ENCODE data around the gene MCC. TPM values are rescaled to one million over a fixed set of nuclear protein-coding genes. Genes with fewer than 3 reads are reported as not detected.
A peak's percentile ranks its signal among the peaks of the same experiment; 100 is the strongest.

Gene MCC
- total RNA-seq, 3 donors from 2014 or later: 24.3 to 46.5 (median 29.4) TPM

DNA sequence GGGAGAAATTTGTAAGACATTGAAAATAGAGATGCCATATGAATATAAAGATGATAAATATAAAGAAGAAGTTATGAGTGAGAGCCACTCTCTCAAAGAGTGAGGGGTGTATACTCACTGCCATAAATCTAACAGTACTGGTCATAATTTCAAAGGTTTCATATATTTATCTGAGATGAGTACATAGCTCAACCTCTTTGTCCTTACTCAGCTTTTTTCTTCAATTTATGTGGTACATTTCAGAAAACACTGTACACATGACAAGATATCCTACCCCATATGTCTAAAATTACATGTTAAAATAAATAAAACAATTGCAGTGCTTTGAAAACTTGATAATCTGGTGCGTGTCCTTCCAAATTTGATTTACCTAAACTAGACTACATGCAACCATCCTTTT lies 5.2 kb upstream of the MCC start:
- H3K36me3 ChIP-seq: no peaks in the 10 kb centered on the region
- TF ChIP-seq POLR2A (IDR thresholded peaks at IDR 0.05) (no peak), CTCF (IDR thresholded peaks at IDR 0.05) (no peak), POLR2AphosphoS5 (IDR thresholded peaks at IDR 0.05) (no peak)
- peaks cover 0 to 10% of the 10 kb centered on the region in 2 donors for H3K9me3 ChIP-seq
- no peak for DNase-seq (ENCODE audit: low spot score in 2 of 2)
- no peaks in the 10 kb centered on the region for H3K4me1 ChIP-seq
- H3K27me3 ChIP-seq: no peaks in the 10 kb centered on the region
- no peak overlapping the region for H3K4me3 ChIP-seq
- no peak overlapping the region for H3K27ac ChIP-seq
- intact Hi-C loops (cut with DNase I; ENCODE audit: low total_unique reads): no loop called here

- no peaks in the 10 kb centered on the region for H3K36me3 ChIP-seq
- H3K9me3 ChIP-seq: peaks cover 0 to 10% of the 10 kb centered on the region in 2 donors
- no peak for DNase-seq (ENCODE audit: low spot score in 2 of 2)
- H3K27me3 ChIP-seq: no peaks in the 10 kb centered on the region
- no peak overlapping the region for H3K27ac ChIP-seq
- H3K4me1 ChIP-seq: no peaks in the 10 kb centered on the region
- intact Hi-C loops (cut with DNase I; ENCODE audit: low total_unique reads): no loop called here
- TF ChIP-seq CTCF (IDR thresholded peaks at IDR 0.05) (no peak), POLR2AphosphoS5 (IDR thresholded peaks at IDR 0.05) (no peak), POLR2A (IDR thresholded peaks at IDR 0.05) (no peak)
- H3K4me3 ChIP-seq: no peak overlapping the region
Measured at GRCh38 chr5:113491022-113491421, 2.8 kb upstream of the MCC start.

DNA sequence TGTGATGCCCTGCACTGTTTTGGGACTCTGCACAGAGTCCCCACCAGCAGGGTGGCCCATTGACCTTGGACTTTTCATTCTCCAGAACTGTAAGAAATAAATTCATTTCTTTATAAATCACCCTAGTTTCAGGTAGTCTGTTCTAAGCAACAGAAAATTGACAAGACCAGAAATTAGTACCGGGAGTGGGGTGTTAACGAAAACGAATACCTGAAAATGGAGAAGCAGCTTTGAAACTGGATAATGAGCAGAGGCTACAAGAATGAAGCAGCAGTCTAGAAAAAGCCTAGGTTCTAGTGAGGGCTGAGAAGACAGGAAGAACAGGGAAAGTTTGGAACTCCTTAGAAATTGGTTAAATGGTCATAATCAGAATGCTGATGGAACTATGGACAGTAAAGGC lies 2.1 kb upstream of the MCC start:
- no peaks in the 10 kb centered on the region for H3K4me1 ChIP-seq
- no peak overlapping the region for H3K4me3 ChIP-seq
- TF ChIP-seq POLR2A (IDR thresholded peaks at IDR 0.05): no peak
- no peak for TF ChIP-seq POLR2AphosphoS5 (IDR thresholded peaks at IDR 0.05)
- TF ChIP-seq CTCF (IDR thresholded peaks at IDR 0.05): no peak
- intact Hi-C loops (cut with DNase I; ENCODE audit: low total_unique reads): no loop called here
- H3K9me3 ChIP-seq: peaks cover 0 to 10% of the 10 kb centered on the region in 2 donors
- no peaks in the 10 kb centered on the region for H3K36me3 ChIP-seq
- no peak overlapping the region for H3K27ac ChIP-seq
- DNase-seq (ENCODE audit: low spot score in 2 of 2): no peak
- H3K27me3 ChIP-seq: no peaks in the 10 kb centered on the region

DNA sequence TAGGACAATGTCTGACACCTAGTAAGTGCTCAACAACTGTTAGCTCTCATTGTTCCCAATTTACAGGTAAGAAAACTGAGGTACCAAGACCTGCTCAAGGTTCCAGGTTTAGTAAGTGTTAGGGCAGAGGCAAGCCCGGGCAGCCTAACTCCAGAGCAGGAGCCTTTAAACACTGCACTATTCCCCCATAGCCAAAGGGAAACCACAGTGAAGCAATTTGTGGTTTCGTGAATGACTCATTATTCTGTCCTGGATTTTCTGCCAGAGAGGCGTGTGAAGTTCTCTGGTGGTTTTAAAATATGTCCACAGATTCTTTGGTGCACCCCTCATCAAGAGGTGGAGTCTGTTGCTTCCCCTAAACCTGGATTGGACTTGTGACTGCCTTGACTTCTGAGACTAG lies 1.0 kb upstream of the MCC start:
- intact Hi-C loops (cut with DNase I; ENCODE audit: low total_unique reads): no loop called here
- TF ChIP-seq POLR2AphosphoS5 (IDR thresholded peaks at IDR 0.05) (peak in 2 of 3 donors; percentile 26 to 69), POLR2A (IDR thresholded peaks at IDR 0.05) (no peak)
- peak in 1 of 2 donors; percentile 82 for DNase-seq (ENCODE audit: low spot score in 2 of 2)
- Histone ChIP-seq H3K4me3 (peak overlapping the region; percentile 53 to 82 (median 74)), H3K36me3 (no peaks in the 10 kb centered on the region), H3K9me3 (peaks cover 0 to 10% of the 10 kb centered on the region in 2 donors), H3K4me1 (no peaks in the 10 kb centered on the region), H3K27me3 (no peaks in the 10 kb centered on the region), H3K27ac (peak overlapping the region; percentile 86 to 87)

DNA sequence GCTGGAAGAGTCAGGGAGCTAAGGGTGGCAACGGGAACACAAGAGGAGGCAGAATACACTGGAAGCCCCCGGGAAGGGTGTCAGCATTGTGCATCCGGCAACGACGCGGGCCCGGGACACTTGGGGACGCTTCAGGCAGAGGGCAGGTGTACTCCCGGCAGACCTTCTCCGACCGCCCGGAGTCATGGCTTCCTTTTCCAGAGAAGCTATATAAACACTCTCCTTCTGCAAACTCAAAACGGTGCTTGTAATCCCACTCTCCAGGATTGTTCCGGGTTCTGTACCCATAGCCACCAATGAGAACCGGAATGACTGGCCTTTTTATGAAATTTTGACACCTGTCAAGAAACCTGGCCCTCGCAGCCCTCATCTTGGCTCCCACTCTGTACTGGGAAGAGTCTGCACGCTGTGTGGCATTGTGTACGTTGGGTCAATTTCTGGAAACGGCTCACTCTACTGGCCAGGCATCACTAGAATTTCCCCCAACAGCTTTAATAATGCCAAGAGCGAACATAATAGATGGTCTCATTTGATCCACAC lies 462 bp upstream of the MCC start:
- DNase-seq (ENCODE audit: low spot score in 2 of 2): no peak
- Histone ChIP-seq H3K4me1 (no peaks in the 10 kb centered on the region), H3K4me3 (peak overlapping the region; percentile 53 to 82 (median 74)), H3K9me3 (peaks cover 0 to 10% of the 10 kb centered on the region in 2 donors), H3K27me3 (no peaks in the 10 kb centered on the region), H3K27ac (peak overlapping the region; percentile 86 to 87), H3K36me3 (no peaks in the 10 kb centered on the region)
- TF ChIP-seq POLR2A (IDR thresholded peaks at IDR 0.05) (no peak), CTCF (IDR thresholded peaks at IDR 0.05) (no peak), POLR2AphosphoS5 (IDR thresholded peaks at IDR 0.05) (no peak)
- intact Hi-C loops (cut with DNase I; ENCODE audit: low total_unique reads): no loop called here

Data from breast epithelium (tissue), 4 donors.